Glutamatergic neuron (in vitro differentiated cells): ENCODE measurements around the gene KLHL8. TPM values are rescaled to one million over a fixed set of nuclear protein-coding genes. Genes with fewer than 3 reads are reported as not detected.

Experiments
- DNase-seq: peaks from one replicate; pipeline ENCODE4 v3.0.0; 2022
- H3K27ac Mint-ChIP-seq: one replicate; pipeline ENCODE4 v1.8.0; 2020; ENCODE audit warnings: mild to moderate bottlenecking, mixed read lengths, inconsistent platforms; ENCODE audit not compliant: unreplicated experiment
- H3K27me3 Mint-ChIP-seq: one replicate; pipeline ENCODE4 v1.8.0; 2020; ENCODE audit warnings: mild to moderate bottlenecking, moderate library complexity, mixed read lengths, inconsistent platforms; ENCODE audit not compliant: unreplicated experiment
- H3K36me3 Mint-ChIP-seq: one replicate; pipeline ENCODE4 v1.8.0; 2020; ENCODE audit warnings: mild to moderate bottlenecking, mixed read lengths, inconsistent platforms; ENCODE audit not compliant: unreplicated experiment
- H3K4me1 Mint-ChIP-seq: one replicate; pipeline ENCODE4 v1.8.0; 2020; ENCODE audit warnings: mild to moderate bottlenecking, low read depth, mixed read lengths, inconsistent platforms; ENCODE audit not compliant: unreplicated experiment
- H3K4me3 Mint-ChIP-seq: one replicate; pipeline ENCODE4 v1.8.0; 2020; ENCODE audit warnings: mild to moderate bottlenecking, mixed read lengths, inconsistent platforms; ENCODE audit not compliant: unreplicated experiment
- H3K9me3 Mint-ChIP-seq: one replicate; pipeline ENCODE4 v1.8.0; 2020; ENCODE audit warnings: mild to moderate bottlenecking, moderate library complexity, mixed read lengths, inconsistent platforms; ENCODE audit not compliant: unreplicated experiment
- CTCF ChIP-seq: fragments of 200-600 bp; sonication (generic); IDR thresholded peaks from one replicate; pipeline ENCODE4 v1.5.0; 2021; ENCODE audit not compliant: partially characterized antibody, unreplicated experiment
- total RNA-seq: library from RNA; stranded (reverse); fragmentation: NEBNext Ultra II Directional; extraction: Animal tissue kit (Norgen Biotek cat#: 25700); gene quantifications from one replicate; pipeline ENCODE4 v1.2.1, GENCODE V29; 2021; ENCODE audit not compliant: unreplicated experiment

The KLHL8 gene
- total RNA-seq, 1 donor from 2014 or later: 16.6 TPM

GRCh38 chr4:87230806-87231205, 10.4 kb upstream of the KLHL8 start:
- Mint-ChIP-seq H3K4me1 (no peaks in the 10 kb centered on the region), H3K9me3 (peaks cover 1% of the 10 kb centered on the region), H3K27me3 (no peaks in the 10 kb centered on the region), H3K4me3 (no peak overlapping the region), H3K36me3 (no peaks in the 10 kb centered on the region), H3K27ac (no peak overlapping the region)
- no peak for TF ChIP-seq CTCF
- no peak for DNase-seq

GRCh38 chr4:87229979-87230378, 9.6 kb upstream of the KLHL8 start:
- H3K27ac Mint-ChIP-seq: no peak overlapping the region
- DNase-seq: no peak

GRCh38 chr4:87228262-87228860, 7.9 kb upstream of the KLHL8 start:
- Mint-ChIP-seq H3K4me1 (no peaks in the 10 kb centered on the region), H3K27ac (no peak overlapping the region), H3K4me3 (no peak overlapping the region), H3K27me3 (no peaks in the 10 kb centered on the region), H3K9me3 (peaks cover 1% of the 10 kb centered on the region), H3K36me3 (no peaks in the 10 kb centered on the region)
- no peak for DNase-seq
- TF ChIP-seq CTCF: no peak

More at GRCh38 chr4:87229979-87230378, 9.6 kb upstream of the KLHL8 start:
- Mint-ChIP-seq H3K9me3 (peaks cover 1% of the 10 kb centered on the region), H3K27me3 (no peaks in the 10 kb centered on the region), H3K4me3 (no peak overlapping the region), H3K4me1 (no peaks in the 10 kb centered on the region), H3K36me3 (no peaks in the 10 kb centered on the region)
- TF ChIP-seq CTCF: no peak

- no peaks in the 10 kb centered on the region for H3K27me3 Mint-ChIP-seq
- DNase-seq: no peak
- H3K27ac Mint-ChIP-seq: no peak overlapping the region
Observed at GRCh38 chr4:87227751-87228151, 7.3 kb upstream of the KLHL8 start.

GRCh38 chr4:87225936-87226335, 5.5 kb upstream of the KLHL8 start:
- Mint-ChIP-seq H3K4me3 (no peak overlapping the region), H3K27ac (no peak overlapping the region), H3K4me1 (no peaks in the 10 kb centered on the region), H3K36me3 (no peaks in the 10 kb centered on the region), H3K27me3 (no peaks in the 10 kb centered on the region), H3K9me3 (peaks cover 1% of the 10 kb centered on the region)
- no peak for TF ChIP-seq CTCF
- DNase-seq: no peak

More at GRCh38 chr4:87227751-87228151, 7.3 kb upstream of the KLHL8 start:
- Mint-ChIP-seq H3K4me1 (no peaks in the 10 kb centered on the region), H3K9me3 (peaks cover 1% of the 10 kb centered on the region), H3K4me3 (no peak overlapping the region), H3K36me3 (no peaks in the 10 kb centered on the region)
- TF ChIP-seq CTCF: no peak
